Omental fat pad (tissue), 4 donors: ENCODE measurements around the gene CALN1. TPM values are rescaled to one million over a fixed set of nuclear protein-coding genes. Genes with fewer than 3 reads are reported as not detected.

Experiments used
- ATAC-seq: fragments of 150-250 bp; one replicate; pipeline ENCODE4 v1.9.1; 2016; ENCODE audit warnings: mild to moderate bottlenecking, moderate library complexity; ENCODE audit not compliant: low FRiP score
- DNase-seq: peaks from one replicate; pipeline ENCODE4 v3.0.0-alpha.2; 2019; ENCODE audit warnings: low spot score
- CTCF ChIP-seq, 3 donors: fragments of 450-650 bp; IDR thresholded peaks; one replicate each; pipeline ENCODE4 v1.5.1; 2016 to 2017; ENCODE audit warnings: antibody characterized with exemption in 3 of 3, mild to moderate bottlenecking in 3 of 3, moderate library complexity in 2 of 3
- total RNA-seq, 4 donors: library from RNA; depleted of rRNA; stranded (reverse); fragments of >200 nt; gene quantifications; one replicate each; pipeline ENCODE4 v1.1.0, GENCODE V29; 2016

CALN1 gene
- total RNA-seq, 4 donors from 2014 or later, result 0.16 TPM; not detected in 3

- ATAC-seq (no peak), DNase-seq (no peak)
- no peak for TF ChIP-seq CTCF (IDR thresholded peaks at IDR 0.05)
Observed at GRCh38 chr7:72020311-72020710, 391.8 kb downstream of the CALN1 start.

GRCh38 chr7:72019436-72019835 lies 392.7 kb downstream of the CALN1 start:
- no peak for TF ChIP-seq CTCF (IDR thresholded peaks at IDR 0.05)
- ATAC-seq (no peak), DNase-seq (no peak)

- no peak for TF ChIP-seq CTCF (IDR thresholded peaks at IDR 0.05)
- no peak for ATAC-seq
- DNase-seq, result no peak
Observed at GRCh38 chr7:72017756-72018155, 394.4 kb downstream of the CALN1 start.

- ATAC-seq (no peak), DNase-seq (no peak)
- no peak for TF ChIP-seq CTCF (IDR thresholded peaks at IDR 0.05)
Observed at GRCh38 chr7:72016574-72016973, 395.6 kb downstream of the CALN1 start.

- no peak for TF ChIP-seq CTCF (IDR thresholded peaks at IDR 0.05)
- DNase-seq (no peak), ATAC-seq (no peak)
Observed at GRCh38 chr7:72015136-72015535, 397.0 kb downstream of the CALN1 start.

GRCh38 chr7:72007018-72007417 lies 405.1 kb downstream of the CALN1 start:
- no peak for DNase-seq
- no peak for TF ChIP-seq CTCF (IDR thresholded peaks at IDR 0.05)
- no peak for ATAC-seq

GRCh38 chr7:72003236-72003635 lies 408.9 kb downstream of the CALN1 start:
- ATAC-seq (no peak), DNase-seq (no peak)
- no peak for TF ChIP-seq CTCF (IDR thresholded peaks at IDR 0.05)
